GM21423 (cell line): ENCODE measurements around the gene KATNB1.
"Not testable (repeated sequence)": the region's sequence is repeated elsewhere in the genome, so short reads cannot be mapped to it uniquely, and the experiment has no call there.

ENCODE experiments used
- ATAC-seq: cut with Tn5 transposase; IDR thresholded peaks from one replicate; pipeline ENCODE4 v1.9.1; 2021; ENCODE audit warnings: mild to moderate bottlenecking, moderate library complexity; ENCODE audit not compliant: unreplicated experiment

The KATNB1 gene

GRCh38 chr16:57765160-57765728 lies 29.7 kb downstream of the KATNB1 start:
- ATAC-seq: no peak

GRCh38 chr16:57766714-57767348 lies 31.3 kb downstream of the KATNB1 start:
- ATAC-seq: no peak

GRCh38 chr16:57769541-57770145 lies 34.1 kb downstream of the KATNB1 start:
- no peak for ATAC-seq

GRCh38 chr16:57770361-57770760 lies 34.8 kb downstream of the KATNB1 start:
- ATAC-seq: no peak

- no peak for ATAC-seq
Observed at GRCh38 chr16:57771141-57771785, 35.7 kb downstream of the KATNB1 start.

GRCh38 chr16:57773019-57773418 lies 37.4 kb downstream of the KATNB1 start:
- no peak for ATAC-seq

- no peak for ATAC-seq
Observed at GRCh38 chr16:57773655-57774295, 38.2 kb downstream of the KATNB1 start.

- no peak for ATAC-seq
Observed at GRCh38 chr16:57774705-57775285, 39.2 kb downstream of the KATNB1 start.

GRCh38 chr16:57775661-57776469 lies 40.3 kb downstream of the KATNB1 start:
- ATAC-seq: no peak

GRCh38 chr16:57778658-57779057 lies 43.1 kb downstream of the KATNB1 start:
- ATAC-seq: no peak

- not testable (repeated sequence) for ATAC-seq
Observed at GRCh38 chr16:57779836-57780235, 44.3 kb downstream of the KATNB1 start.

- no peak for ATAC-seq
Observed at GRCh38 chr16:57781349-57781740, 45.8 kb downstream of the KATNB1 start.

GRCh38 chr16:57781741-57782606 lies 46.4 kb downstream of the KATNB1 start:
- ATAC-seq: no peak

- ATAC-seq: not testable (repeated sequence)
Observed at GRCh38 chr16:57782607-57783055, 47.1 kb downstream of the KATNB1 start.

GRCh38 chr16:57783116-57783515 lies 47.5 kb downstream of the KATNB1 start:
- ATAC-seq: no peak

GRCh38 chr16:57783883-57784282 lies 48.3 kb downstream of the KATNB1 start:
- ATAC-seq: no peak

GRCh38 chr16:57784334-57784733 lies 48.8 kb downstream of the KATNB1 start:
- ATAC-seq: no peak

GRCh38 chr16:57785385-57785784 lies 49.8 kb downstream of the KATNB1 start:
- no peak for ATAC-seq

GRCh38 chr16:57785924-57786323 lies 50.4 kb downstream of the KATNB1 start:
- no peak for ATAC-seq
